DOHH2 (cell line): ENCODE data around the gene POLA1.

Experiments
- H3F3A ChIP-seq: fragments of 200-600 bp; sonication (generic), shearing (Covaris generic); 2 replicates; pipeline ENCODE4 v1.6.0; 2016; ENCODE audit warnings: antibody characterized with exemption, mild to moderate bottlenecking; ENCODE audit not compliant: control insufficient read depth, insufficient read depth
- H3K27ac ChIP-seq: fragments of 200-600 bp; sonication (generic); 2 replicates; pipeline ENCODE4 v1.5.1; 2014; ENCODE audit warnings: low read depth, mild to moderate bottlenecking, low read length, moderate library complexity
- H3K27me3 ChIP-seq: fragments of 200-600 bp; sonication (generic); 2 replicates; pipeline ENCODE4 v1.6.1; 2014; ENCODE audit warnings: mild to moderate bottlenecking, low read length, mixed read lengths; ENCODE audit not compliant: control insufficient read depth
- H3K36me3 ChIP-seq: fragments of 200-600 bp; sonication (generic); 2 replicates; pipeline ENCODE4 v1.6.1; 2014; ENCODE audit warnings: mild to moderate bottlenecking, low read length, moderate library complexity, mixed read lengths; ENCODE audit not compliant: control insufficient read depth
- H3K4me1 ChIP-seq: fragments of 200-600 bp; sonication (generic); 2 replicates; pipeline ENCODE4 v1.6.1; 2014; ENCODE audit warnings: mild to moderate bottlenecking, low read length, mixed read lengths; ENCODE audit not compliant: control insufficient read depth
- H3K4me2 ChIP-seq: fragments of 200-600 bp; sonication (generic); 2 replicates; pipeline ENCODE4 v1.6.0; 2014; ENCODE audit warnings: mild to moderate bottlenecking, low read length, moderate library complexity
- H3K4me3 ChIP-seq: fragments of 200-600 bp; sonication (generic); 2 replicates; pipeline ENCODE4 v1.5.1; 2014; ENCODE audit warnings: mild to moderate bottlenecking, low read length, mixed read lengths
- H3K79me2 ChIP-seq: fragments of 200-600 bp; sonication (generic); 2 replicates; pipeline ENCODE4 v1.6.1; 2014; ENCODE audit warnings: mild to moderate bottlenecking, low read length, mixed read lengths; ENCODE audit not compliant: control insufficient read depth
- H3K9me2 ChIP-seq: fragments of 200-600 bp; sonication (generic); replicated peaks from 2 replicates; pipeline ENCODE4 v1.6.1; 2014; ENCODE audit warnings: mild to moderate bottlenecking, low read length, mixed read lengths; ENCODE audit not compliant: control insufficient read depth
- H3K9me3 ChIP-seq: fragments of 200-600 bp; sonication (generic); 2 replicates; pipeline ENCODE4 v1.6.1; 2014; ENCODE audit warnings: antibody characterized with exemption, low read length, mixed read lengths; ENCODE audit not compliant: control insufficient read depth, insufficient read depth
- H4K20me1 ChIP-seq: fragments of 200-600 bp; sonication (generic); 2 replicates; pipeline ENCODE4 v1.6.0; 2014; ENCODE audit warnings: low read depth, mild to moderate bottlenecking, antibody characterized with exemption, low read length, moderate library complexity; ENCODE audit not compliant: control insufficient read depth, insufficient read depth
- CTCF ChIP-seq: fragments of 200-600 bp; sonication (generic); IDR thresholded peaks from one replicate; pipeline ENCODE4 v1.5.1; 2014; ENCODE audit warnings: antibody characterized with exemption, mild to moderate bottlenecking, low read depth, low read length; ENCODE audit not compliant: poor library complexity, severe bottlenecking
- EZH2phosphoT487 ChIP-seq: fragments of 200-600 bp; sonication (generic); IDR thresholded peaks from 2 replicates; pipeline ENCODE4 v1.6.1; 2017; ENCODE audit warnings: borderline replicate concordance, mild to moderate bottlenecking, antibody characterized with exemption, low read length, moderate library complexity, mixed read lengths

Gene POLA1

DNA sequence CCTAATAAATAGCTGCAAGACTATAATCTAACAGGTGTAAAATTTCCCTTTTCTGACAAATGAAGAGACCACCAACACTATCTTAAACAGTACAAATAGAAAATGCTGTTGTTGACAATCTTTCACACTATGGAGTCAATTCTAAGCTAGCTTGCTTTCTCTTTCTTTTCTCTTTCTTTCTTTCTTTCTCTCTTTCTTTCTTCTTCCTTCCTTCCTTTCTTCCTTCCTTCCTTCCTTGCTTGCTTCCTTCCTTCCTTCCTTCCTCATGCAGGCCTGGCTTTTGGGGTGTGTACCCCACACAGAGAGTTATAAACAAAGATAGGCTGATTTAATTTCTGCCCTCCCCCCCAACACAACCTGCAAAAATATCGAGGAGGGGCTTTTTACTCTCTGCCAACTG, 330.2 kb downstream of the POLA1 start:
- no peaks in the 10 kb centered on the region for H3K9me3 ChIP-seq
- H3K36me3 ChIP-seq = no peaks in the 10 kb centered on the region
- H4K20me1 ChIP-seq = no peaks in the 10 kb centered on the region
- no peak overlapping the region for H3K4me3 ChIP-seq
- no peaks in the 10 kb centered on the region for H3K4me1 ChIP-seq
- no peak overlapping the region for H3K4me2 ChIP-seq
- H3K79me2 ChIP-seq = no peaks in the 10 kb centered on the region
- TF ChIP-seq CTCF = no peak
- TF ChIP-seq EZH2phosphoT487 = no peak
- peaks cover 31% of the 10 kb centered on the region for H3K27me3 ChIP-seq
- H3K9me2 ChIP-seq = no peaks in the 10 kb centered on the region
- H3F3A ChIP-seq = no peaks in the 10 kb centered on the region
- H3K27ac ChIP-seq = no peak overlapping the region

- Histone ChIP-seq H3K27ac (no peak overlapping the region), H3K4me2 (no peak overlapping the region), H3K79me2 (no peaks in the 10 kb centered on the region), H3K36me3 (no peaks in the 10 kb centered on the region), H3K9me2 (no peaks in the 10 kb centered on the region), H3K4me1 (no peaks in the 10 kb centered on the region), H3K9me3 (no peaks in the 10 kb centered on the region), H3K4me3 (no peak overlapping the region), H3K27me3 (peaks cover 20% of the 10 kb centered on the region), H3F3A (no peaks in the 10 kb centered on the region), H4K20me1 (no peaks in the 10 kb centered on the region)
- TF ChIP-seq EZH2phosphoT487 (no peak), CTCF (no peak)
Measured at GRCh38 chrX:25025615-25026014, 331.9 kb downstream of the POLA1 start.

GRCh38 chrX:25026576-25026975, 332.9 kb downstream of the POLA1 start:
- Histone ChIP-seq H3K4me2 (no peak overlapping the region), H4K20me1 (no peaks in the 10 kb centered on the region), H3K9me3 (no peaks in the 10 kb centered on the region), H3F3A (no peaks in the 10 kb centered on the region), H3K36me3 (no peaks in the 10 kb centered on the region), H3K4me1 (no peaks in the 10 kb centered on the region), H3K27me3 (peaks cover 13% of the 10 kb centered on the region; the same call in 1 of the 2 replicates), H3K9me2 (no peaks in the 10 kb centered on the region), H3K4me3 (no peak overlapping the region), H3K79me2 (no peaks in the 10 kb centered on the region), H3K27ac (no peak overlapping the region)
- no peak for TF ChIP-seq CTCF
- TF ChIP-seq EZH2phosphoT487 = no peak

DNA sequence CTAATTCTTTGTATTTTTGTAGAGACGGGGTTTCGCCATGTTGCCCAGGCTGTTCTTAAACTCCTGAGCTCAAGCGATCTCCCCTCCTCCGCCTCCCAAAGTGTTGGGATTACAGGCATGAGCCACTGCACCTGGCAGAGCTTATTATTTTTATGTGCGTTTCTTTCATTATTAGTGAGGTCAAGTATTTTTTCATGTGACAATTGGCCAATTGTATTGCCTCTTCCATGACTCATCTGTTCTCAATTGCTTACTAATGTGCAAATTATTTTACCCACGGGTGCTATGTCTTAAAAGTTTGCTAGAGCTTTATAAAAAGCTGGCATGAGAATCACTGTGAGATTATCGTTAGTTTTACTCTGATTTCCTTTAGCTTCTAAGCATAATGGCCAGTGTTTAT, 335.0 kb downstream of the POLA1 start:
- Histone ChIP-seq H3K4me1 (no peaks in the 10 kb centered on the region), H3K27ac (no peak overlapping the region), H3K36me3 (no peaks in the 10 kb centered on the region), H3K27me3 (peaks cover 6% of the 10 kb centered on the region; the same call in 1 of the 2 replicates), H3K9me2 (no peaks in the 10 kb centered on the region), H3K4me2 (no peak overlapping the region), H3F3A (no peaks in the 10 kb centered on the region), H3K4me3 (no peak overlapping the region), H3K9me3 (no peaks in the 10 kb centered on the region), H4K20me1 (no peaks in the 10 kb centered on the region), H3K79me2 (no peaks in the 10 kb centered on the region)
- TF ChIP-seq CTCF (no peak), EZH2phosphoT487 (no peak)
